ENCODE measurements around the gene GGT5. TPM values are rescaled to one million over a fixed set of nuclear protein-coding genes. Genes with fewer than 3 reads are reported as not detected.

GGT5 gene
- total and polyA plus RNA-seq, 2 of the 13 experiments (the other 11 are each of a cell fraction or from before 2014, with no cell fraction given) = 0.69 to 3.1 TPM

DNA sequence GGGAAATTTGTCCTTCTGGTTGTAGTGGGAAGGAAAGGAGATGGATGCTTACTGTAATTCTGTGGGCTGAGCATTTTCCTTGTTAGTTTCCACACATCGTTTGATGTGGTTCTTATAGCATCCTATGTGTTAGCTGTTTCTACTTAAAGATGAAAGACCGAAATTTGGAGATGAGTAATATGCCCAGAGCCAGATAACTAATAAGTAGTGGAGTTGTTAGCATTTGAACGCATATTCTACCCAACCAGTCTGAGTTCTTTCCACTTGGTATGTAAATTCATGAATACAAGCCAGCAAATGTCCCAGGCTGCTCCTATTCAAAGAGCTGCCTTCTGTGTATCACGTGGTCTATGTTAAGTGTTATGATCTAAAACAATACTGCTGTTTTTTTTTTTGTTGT, 40.4 kb upstream of the GGT5 start:
- Histone ChIP-seq H3K9me3 (ENCODE audit: low read length) (no peaks in the 10 kb centered on the region), H3K4me1 (ENCODE audit: insufficient read depth, low read length) (peaks cover 41% of the 10 kb centered on the region), H3K79me2 (ENCODE audit: insufficient read depth, low read length) (peaks cover 77% of the 10 kb centered on the region), H3K27me3 (ENCODE audit: control insufficient read depth in 1 of 2, insufficient read depth in 2 of 2, low read length in 2 of 2) (no peaks in the 10 kb centered on the region), H4K20me1 (ENCODE audit: insufficient read depth, low read length) (no peaks in the 10 kb centered on the region), H3K4me2 (ENCODE audit: low read depth, low read length) (no peak overlapping the region), H3K36me3 (replicated peaks in 1 of 2; ENCODE audit: control insufficient read depth in 1 of 2, insufficient read depth in 2 of 2, low read length in 2 of 2) (no peaks in the 10 kb centered on the region; a peak in 1 of 5 replicates), H3K4me3 (replicated peaks in 1 of 3; ENCODE audit: insufficient read depth in 1 of 3, low read depth in 2 of 3, low read length in 3 of 3) (no peak overlapping the region), H3K27ac (ENCODE audit: extremely low read length, insufficient read depth, low read length) (no peak overlapping the region), H3K9ac (ENCODE audit: insufficient read depth, low read depth, low read length) (no peak overlapping the region), H2AFZ (ENCODE audit: low read length) (no peak overlapping the region)
- ChIA-PET CTCF (ENCODE audit: low intra/inter-chr PET ratio, low total read pairs) (no interaction called here), POLR2A (no interaction called here)
- intact Hi-C loops (cut with micrococcal nuclease; ENCODE audit: unreplicated experiment) = no loop called here
- no TSS peak for BruUV-seq (replicated peaks)
- in situ Hi-C loops (cut with HindIII; ENCODE audit: extremely low pct_ligation_motif_present, low pct_unique_long_range_greater_than_20kb) = no loop called here
- WGBS (ENCODE audit: low lambda C conversion rate) = 98% methylated on average over 4 of the region's 4 CpGs
- DNase-seq (ENCODE audit: low spot score) (no peak), FAIRE-seq (no peak), ATAC-seq (no peak)
- TF ChIP-seq ZNF672 (CRISPR knock-in tag; IDR thresholded peaks at IDR 0.05) (no peak), POLR2G (IDR thresholded peaks at IDR 0.05; ENCODE audit: low read depth, low read length) (no peak), SP140L (CRISPR knock-in tag; IDR thresholded peaks at IDR 0.05; ENCODE audit: borderline replicate concordance) (no peak), ZNF441 (CRISPR knock-in tag; IDR thresholded peaks at IDR 0.05; ENCODE audit: borderline replicate concordance) (no peak)
- TF ChIP-seq, protein P1, sequence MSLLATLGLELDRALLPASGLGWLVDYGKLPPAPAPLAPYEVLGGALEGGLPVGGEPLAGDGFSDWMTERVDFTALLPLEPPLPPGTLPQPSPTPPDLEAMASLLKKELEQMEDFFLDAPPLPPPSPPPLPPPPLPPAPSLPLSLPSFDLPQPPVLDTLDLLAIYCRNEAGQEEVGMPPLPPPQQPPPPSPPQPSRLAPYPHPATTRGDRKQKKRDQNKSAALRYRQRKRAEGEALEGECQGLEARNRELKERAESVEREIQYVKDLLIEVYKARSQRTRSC (CRISPR knock-in tag; IDR thresholded peaks at IDR 0.05; ENCODE audit: low read depth) = no peak
- TF ChIP-seq, protein P2, sequence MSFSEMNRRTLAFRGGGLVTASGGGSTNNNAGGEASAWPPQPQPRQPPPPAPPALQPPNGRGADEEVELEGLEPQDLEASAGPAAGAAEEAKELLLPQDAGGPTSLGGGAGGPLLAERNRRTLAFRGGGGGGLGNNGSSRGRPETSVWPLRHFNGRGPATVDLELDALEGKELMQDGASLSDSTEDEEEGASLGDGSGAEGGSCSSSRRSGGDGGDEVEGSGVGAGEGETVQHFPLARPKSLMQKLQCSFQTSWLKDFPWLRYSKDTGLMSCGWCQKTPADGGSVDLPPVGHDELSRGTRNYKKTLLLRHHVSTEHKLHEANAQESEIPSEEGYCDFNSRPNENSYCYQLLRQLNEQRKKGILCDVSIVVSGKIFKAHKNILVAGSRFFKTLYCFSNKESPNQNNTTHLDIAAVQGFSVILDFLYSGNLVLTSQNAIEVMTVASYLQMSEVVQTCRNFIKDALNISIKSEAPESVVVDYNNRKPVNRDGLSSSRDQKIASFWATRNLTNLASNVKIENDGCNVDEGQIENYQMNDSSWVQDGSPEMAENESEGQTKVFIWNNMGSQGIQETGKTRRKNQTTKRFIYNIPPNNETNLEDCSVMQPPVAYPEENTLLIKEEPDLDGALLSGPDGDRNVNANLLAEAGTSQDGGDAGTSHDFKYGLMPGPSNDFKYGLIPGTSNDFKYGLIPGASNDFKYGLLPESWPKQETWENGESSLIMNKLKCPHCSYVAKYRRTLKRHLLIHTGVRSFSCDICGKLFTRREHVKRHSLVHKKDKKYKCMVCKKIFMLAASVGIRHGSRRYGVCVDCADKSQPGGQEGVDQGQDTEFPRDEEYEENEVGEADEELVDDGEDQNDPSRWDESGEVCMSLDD (CRISPR knock-in tag; IDR thresholded peaks at IDR 0.05; ENCODE audit: borderline replicate concordance) = no peak

Measured in HepG2 (cell line).